HG02870 (cell line): ENCODE measurements around the gene CAMTA1.
"Not testable (repeated sequence)": the region's sequence is repeated elsewhere in the genome, so short reads cannot be mapped to it uniquely, and the experiment has no call there.

Source experiments
- ATAC-seq: cut with Tn5 transposase; IDR thresholded peaks from one replicate; pipeline ENCODE4 v1.9.1; 2021; ENCODE audit warnings: mild to moderate bottlenecking, moderate library complexity; ENCODE audit not compliant: unreplicated experiment

Gene CAMTA1

GRCh38 chr1:7128293-7128692 is 343.0 kb downstream of the CAMTA1 start:
- ATAC-seq: no peak

GRCh38 chr1:7130127-7130526 is 344.9 kb downstream of the CAMTA1 start:
- ATAC-seq: no peak

- ATAC-seq: no peak
Observed at GRCh38 chr1:7135493-7135892, 350.2 kb downstream of the CAMTA1 start.

GRCh38 chr1:7136166-7136953 is 351.1 kb downstream of the CAMTA1 start:
- no peak for ATAC-seq

- ATAC-seq: no peak
Observed at GRCh38 chr1:7140251-7140650, 355.0 kb downstream of the CAMTA1 start.

- ATAC-seq: no peak
Observed at GRCh38 chr1:7145947-7146346, 360.7 kb downstream of the CAMTA1 start.

GRCh38 chr1:7146710-7147109 is 361.5 kb downstream of the CAMTA1 start:
- ATAC-seq: no peak

GRCh38 chr1:7147581-7148282 is 362.5 kb downstream of the CAMTA1 start:
- not testable (repeated sequence) for ATAC-seq

GRCh38 chr1:7149080-7149838 is 364.0 kb downstream of the CAMTA1 start:
- ATAC-seq: no peak

GRCh38 chr1:7150724-7151280 is 365.5 kb downstream of the CAMTA1 start:
- ATAC-seq: no peak

GRCh38 chr1:7151978-7152377 is 366.7 kb downstream of the CAMTA1 start:
- no peak for ATAC-seq

- no peak for ATAC-seq
Observed at GRCh38 chr1:7152655-7153054, 367.4 kb downstream of the CAMTA1 start.

- no peak for ATAC-seq
Observed at GRCh38 chr1:7153464-7153863, 368.2 kb downstream of the CAMTA1 start.

GRCh38 chr1:7159116-7159781 is 374.0 kb downstream of the CAMTA1 start:
- no peak for ATAC-seq

GRCh38 chr1:7168554-7168953 is 383.3 kb downstream of the CAMTA1 start:
- ATAC-seq: not testable (repeated sequence)

- ATAC-seq: no peak
Observed at GRCh38 chr1:7171168-7171567, 385.9 kb downstream of the CAMTA1 start.

GRCh38 chr1:7171574-7171973 is 386.3 kb downstream of the CAMTA1 start:
- no peak for ATAC-seq

- ATAC-seq: no peak
Observed at GRCh38 chr1:7172804-7173203, 387.6 kb downstream of the CAMTA1 start.

GRCh38 chr1:7174561-7174960 is 389.3 kb downstream of the CAMTA1 start:
- no peak for ATAC-seq

GRCh38 chr1:7174980-7175906 is 390.0 kb downstream of the CAMTA1 start:
- ATAC-seq: no peak
